ENCODE data around the gene E2F1.

DNA sequence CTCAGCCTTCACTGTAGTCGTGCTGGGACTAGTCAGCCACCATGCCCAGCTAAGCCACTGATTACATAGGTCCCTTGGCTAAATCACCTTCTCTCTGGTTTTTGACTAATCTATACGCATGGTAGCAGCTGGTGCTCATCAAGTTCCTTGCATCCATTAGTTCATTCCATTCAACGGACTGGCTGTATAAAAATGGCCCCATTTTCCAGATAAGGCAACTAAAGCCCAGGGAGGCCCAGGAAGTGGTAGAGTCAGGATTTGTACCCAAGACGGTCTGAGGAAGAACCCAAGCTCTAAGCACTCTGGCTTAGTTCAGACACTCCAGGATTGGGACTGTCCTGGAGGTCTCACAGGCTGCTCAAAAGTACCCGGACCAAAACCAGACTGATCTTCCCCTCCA lies 4.9 kb downstream of the E2F1 start:
- TF ChIP-seq, protein P1, sequence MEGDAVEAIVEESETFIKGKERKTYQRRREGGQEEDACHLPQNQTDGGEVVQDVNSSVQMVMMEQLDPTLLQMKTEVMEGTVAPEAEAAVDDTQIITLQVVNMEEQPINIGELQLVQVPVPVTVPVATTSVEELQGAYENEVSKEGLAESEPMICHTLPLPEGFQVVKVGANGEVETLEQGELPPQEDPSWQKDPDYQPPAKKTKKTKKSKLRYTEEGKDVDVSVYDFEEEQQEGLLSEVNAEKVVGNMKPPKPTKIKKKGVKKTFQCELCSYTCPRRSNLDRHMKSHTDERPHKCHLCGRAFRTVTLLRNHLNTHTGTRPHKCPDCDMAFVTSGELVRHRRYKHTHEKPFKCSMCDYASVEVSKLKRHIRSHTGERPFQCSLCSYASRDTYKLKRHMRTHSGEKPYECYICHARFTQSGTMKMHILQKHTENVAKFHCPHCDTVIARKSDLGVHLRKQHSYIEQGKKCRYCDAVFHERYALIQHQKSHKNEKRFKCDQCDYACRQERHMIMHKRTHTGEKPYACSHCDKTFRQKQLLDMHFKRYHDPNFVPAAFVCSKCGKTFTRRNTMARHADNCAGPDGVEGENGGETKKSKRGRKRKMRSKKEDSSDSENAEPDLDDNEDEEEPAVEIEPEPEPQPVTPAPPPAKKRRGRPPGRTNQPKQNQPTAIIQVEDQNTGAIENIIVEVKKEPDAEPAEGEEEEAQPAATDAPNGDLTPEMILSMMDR (IDR thresholded peaks at IDR 0.05; ENCODE audit: low read depth, low read length, poor library complexity, severe bottlenecking): no peak
- TF ChIP-seq EZH2phosphoT487 (IDR thresholded peaks at IDR 0.05; ENCODE audit: borderline replicate concordance, low read length): no peak

Measured in DOHH2 (cell line).